GM21360 (cell line): ENCODE data around the gene SSTR3.
"Not testable (repeated sequence)": the region's sequence is repeated elsewhere in the genome, so short reads cannot be mapped to it uniquely, and the experiment has no call there.

ENCODE experiments used
- ATAC-seq: cut with Tn5 transposase; IDR thresholded peaks from one replicate; pipeline ENCODE4 v1.9.1; 2021; ENCODE audit warnings: mild to moderate bottlenecking, moderate library complexity; ENCODE audit not compliant: unreplicated experiment

The SSTR3 gene

GRCh38 chr22:37212174-37212906 is at the start of gene SSTR3:
Gene SSTR3, minus strand, starts transcription at chr22:37212477. Its CDS starts 4,674 bp downstream, at chr22:37207803.
- ATAC-seq, result no peak

- no peak for ATAC-seq
Observed at GRCh38 chr22:37260901-37261336, 48.6 kb upstream of the SSTR3 start.

- no peak for ATAC-seq
Observed at GRCh38 chr22:37260155-37260795, 48.0 kb upstream of the SSTR3 start.

GRCh38 chr22:37259540-37260029 is 47.3 kb upstream of the SSTR3 start:
- no peak for ATAC-seq

GRCh38 chr22:37258753-37259401 is 46.6 kb upstream of the SSTR3 start:
- no peak for ATAC-seq

- ATAC-seq, result no peak
Observed at GRCh38 chr22:37258005-37258752, 45.9 kb upstream of the SSTR3 start.

GRCh38 chr22:37256075-37256726 is 43.9 kb upstream of the SSTR3 start:
- ATAC-seq, result no peak

GRCh38 chr22:37255558-37256006 is 43.3 kb upstream of the SSTR3 start:
- ATAC-seq, result no peak

- ATAC-seq, result no peak
Observed at GRCh38 chr22:37254867-37255233, 42.6 kb upstream of the SSTR3 start.

GRCh38 chr22:37254209-37254866 is 42.1 kb upstream of the SSTR3 start:
- ATAC-seq, result no peak

GRCh38 chr22:37253126-37253660 is 40.9 kb upstream of the SSTR3 start:
- no peak for ATAC-seq

GRCh38 chr22:37251836-37252235 is 39.6 kb upstream of the SSTR3 start:
- not testable (repeated sequence) for ATAC-seq

- ATAC-seq, result no peak
Observed at GRCh38 chr22:37249986-37250385, 37.7 kb upstream of the SSTR3 start.

GRCh38 chr22:37248251-37248650 is 36.0 kb upstream of the SSTR3 start:
- ATAC-seq, result no peak

GRCh38 chr22:37245740-37246139 is 33.5 kb upstream of the SSTR3 start:
- no peak for ATAC-seq

- ATAC-seq, result no peak
Observed at GRCh38 chr22:37244922-37245722, 32.8 kb upstream of the SSTR3 start.

GRCh38 chr22:37244114-37244921 is 32.0 kb upstream of the SSTR3 start, which contains the start of gene RAC2:
Gene RAC2, minus strand, starts transcription at chr22:37244269. Its CDS starts 121 bp downstream, at chr22:37244148.
- ATAC-seq, result no peak
